ENCODE data around the gene RBBP8.

GRCh38 chr18:22983175-22983574 is 50.0 kb downstream of the RBBP8 start:
- TF ChIP-seq, protein P1, sequence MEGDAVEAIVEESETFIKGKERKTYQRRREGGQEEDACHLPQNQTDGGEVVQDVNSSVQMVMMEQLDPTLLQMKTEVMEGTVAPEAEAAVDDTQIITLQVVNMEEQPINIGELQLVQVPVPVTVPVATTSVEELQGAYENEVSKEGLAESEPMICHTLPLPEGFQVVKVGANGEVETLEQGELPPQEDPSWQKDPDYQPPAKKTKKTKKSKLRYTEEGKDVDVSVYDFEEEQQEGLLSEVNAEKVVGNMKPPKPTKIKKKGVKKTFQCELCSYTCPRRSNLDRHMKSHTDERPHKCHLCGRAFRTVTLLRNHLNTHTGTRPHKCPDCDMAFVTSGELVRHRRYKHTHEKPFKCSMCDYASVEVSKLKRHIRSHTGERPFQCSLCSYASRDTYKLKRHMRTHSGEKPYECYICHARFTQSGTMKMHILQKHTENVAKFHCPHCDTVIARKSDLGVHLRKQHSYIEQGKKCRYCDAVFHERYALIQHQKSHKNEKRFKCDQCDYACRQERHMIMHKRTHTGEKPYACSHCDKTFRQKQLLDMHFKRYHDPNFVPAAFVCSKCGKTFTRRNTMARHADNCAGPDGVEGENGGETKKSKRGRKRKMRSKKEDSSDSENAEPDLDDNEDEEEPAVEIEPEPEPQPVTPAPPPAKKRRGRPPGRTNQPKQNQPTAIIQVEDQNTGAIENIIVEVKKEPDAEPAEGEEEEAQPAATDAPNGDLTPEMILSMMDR (IDR thresholded peaks at IDR 0.05): peak; percentile 69
- no peak for TF ChIP-seq ZFX (IDR thresholded peaks at IDR 0.05; ENCODE audit: borderline replicate concordance)
